H1 (cell line): ENCODE results near the gene RFK.

Experiments used
- ATF2 ChIP-seq: IDR thresholded peaks from 2 replicates; pipeline ENCODE4 v1.6.1; 2012; ENCODE audit warnings: low read length, inconsistent platforms
- CBX5 ChIP-seq: fragments of 300-800, 300-1000 bp; sonication (generic); IDR thresholded peaks from 2 replicates; pipeline ENCODE4 v1.7.1; 2016; ENCODE audit warnings: antibody characterized with exemption, low read length, low read depth
- CTCF ChIP-seq, 3 experiments: IDR thresholded peaks; 1 replicate in 2 of 3; 2 replicates in 1 of 3; pipeline versions ENCODE4 v1.5.1 to v1.6.1; 2011; ENCODE audit warnings: low read length in 3 of 3, mild to moderate bottlenecking in 3 of 3, inconsistent platforms in 2 of 3, low read depth in 1 of 3, moderate library complexity in 1 of 3; ENCODE audit not compliant: insufficient read depth in 1 of 3; ENCODE audit errors: control extremely low read depth in 1 of 3
- POLR2A ChIP-seq, 2 experiments: IDR thresholded peaks; 1 replicate in 1 of 2; 2 replicates in 1 of 2; pipeline ENCODE4 v1.6.1; 2011; ENCODE audit warnings: low read depth in 2 of 2, low read length in 2 of 2, mild to moderate bottlenecking in 2 of 2; ENCODE audit errors: control extremely low read depth in 1 of 2
- SP2 ChIP-seq: IDR thresholded peaks from 2 replicates; pipeline ENCODE4 v1.6.1; 2012; ENCODE audit warnings: mild to moderate bottlenecking, low read length, inconsistent platforms

- TF ChIP-seq CTCF (IDR thresholded peaks at IDR 0.05; ENCODE audit: control extremely low read depth in 1 of 3, insufficient read depth in 1 of 3, low read depth in 1 of 3, low read length in 3 of 3) = no peak
- no peak for TF ChIP-seq POLR2A (IDR thresholded peaks at IDR 0.05; ENCODE audit: control extremely low read depth in 1 of 2, low read depth in 2 of 2, low read length in 2 of 2)
- no peak for TF ChIP-seq ATF2
- no peak for TF ChIP-seq CBX5
- no peak for TF ChIP-seq SP2
Measured at GRCh38 chr9:76405340-76405739, 11.1 kb upstream of the RFK start.
